Spinal cord (tissue), 10 donors: ENCODE data around the gene H2BK1. TPM values are rescaled to one million over a fixed set of nuclear protein-coding genes. Genes with fewer than 3 reads are reported as not detected.

Source experiments
- DNase-seq, 6 donors: peaks; one replicate each; pipeline versions ENCODE4 v3.0.0 to v3.0.0-alpha.2; 2013 to 2015; ENCODE audit warnings: low spot score in 6 of 6, low read depth in 4 of 6
- H3K27ac ChIP-seq: one replicate; pipeline ENCODE4 v1.5.1; 2013; ENCODE audit warnings: low read depth, low read length, control low read depth
- H3K27me3 ChIP-seq: one replicate; pipeline ENCODE4 v1.6.1; 2013; ENCODE audit warnings: low read length; ENCODE audit not compliant: control insufficient read depth, insufficient read depth
- H3K36me3 ChIP-seq: one replicate; pipeline ENCODE4 v1.6.1; 2013; ENCODE audit warnings: low read length; ENCODE audit not compliant: control insufficient read depth, insufficient read depth
- H3K4me1 ChIP-seq: one replicate; pipeline ENCODE4 v1.6.1; 2013; ENCODE audit warnings: low read length; ENCODE audit not compliant: control insufficient read depth, insufficient read depth
- H3K4me3 ChIP-seq: one replicate; pipeline ENCODE4 v1.5.1; 2013; ENCODE audit warnings: low read depth, low read length, control low read depth
- H3K9me3 ChIP-seq: one replicate; pipeline ENCODE4 v1.6.1; 2013; ENCODE audit warnings: low read length; ENCODE audit not compliant: control insufficient read depth, insufficient read depth
- WGBS: methylation state at CpG from one replicate; pipeline ENCODE4 v1.1.5; 2013; ENCODE audit warnings: missing lambda C conversion rate; ENCODE audit not compliant: insufficient coverage; 5-methylcytosine and 5-hydroxymethylcytosine counted together
- polyA plus RNA-seq, 2 donors: library from polyadenylated mRNA; unstranded; fragments of 120-200 nt; gene quantifications; one replicate each; pipeline ENCODE4 v1.2.1, GENCODE V29; 2013; ENCODE audit not compliant: insufficient read length in 2 of 2
- total RNA-seq, 2 donors: library from RNA; depleted of rRNA in 1 of 2; stranded (reverse); fragments of 120-200 nt in 1 of 2; fragments of >200 nt in 1 of 2; gene quantifications; one replicate each; pipeline versions ENCODE4 v1.2.3 to v1.2.4, GENCODE V29; 2013 to 2014
- donor health status: healthy.

The H2BK1 gene
- total and polyA plus RNA-seq, 4 donors, result not detected

DNA sequence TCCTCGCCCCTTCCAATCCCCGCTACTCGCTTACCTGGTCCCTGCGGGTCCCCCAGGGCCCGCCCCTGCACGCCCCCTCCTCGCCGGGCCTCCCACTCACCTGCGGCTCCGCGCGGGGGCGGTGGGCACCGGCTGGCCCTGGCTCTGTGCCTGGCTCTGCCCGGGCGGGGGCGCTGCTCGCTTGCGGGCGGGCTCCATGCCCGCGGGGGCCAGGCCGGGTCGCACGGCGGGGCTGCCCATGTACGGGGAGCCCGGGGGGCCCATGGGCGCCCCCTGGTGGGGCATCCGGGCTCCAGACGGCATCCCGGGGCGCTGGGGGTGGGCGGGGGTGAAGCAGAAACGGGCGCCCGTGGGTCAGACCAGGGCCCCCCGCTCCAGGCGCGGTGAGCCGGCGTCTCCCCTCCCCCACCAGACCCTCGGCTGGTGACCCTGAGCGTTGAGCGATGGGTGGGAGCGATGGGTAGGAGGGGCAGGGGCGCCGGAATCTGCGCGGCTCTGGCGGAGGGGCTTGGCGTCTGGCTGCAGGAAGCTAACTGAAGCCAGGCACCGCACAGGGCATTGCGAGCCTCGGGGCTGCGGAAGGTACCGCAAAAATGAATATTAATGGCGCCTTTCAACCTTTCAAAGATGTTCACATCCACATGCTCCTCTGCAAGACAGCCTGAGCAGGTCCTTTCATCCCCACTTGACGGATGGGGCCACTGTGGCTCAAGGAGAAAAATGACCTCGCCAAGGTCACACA, 35.2 kb upstream of the H2BK1 start:
- Histone ChIP-seq H3K4me3 (peak overlapping the region; percentile 33), H3K27me3 (no peaks in the 10 kb centered on the region), H3K9me3 (no peaks in the 10 kb centered on the region), H3K27ac (peak overlapping the region; percentile 61), H3K4me1 (peaks cover 73% of the 10 kb centered on the region), H3K36me3 (peaks cover 24% of the 10 kb centered on the region)
- WGBS, result 2% methylated on average over 46 of the region's 60 CpGs
- peak in 2 of 6 donors; percentile 61 to 78 for DNase-seq

DNA sequence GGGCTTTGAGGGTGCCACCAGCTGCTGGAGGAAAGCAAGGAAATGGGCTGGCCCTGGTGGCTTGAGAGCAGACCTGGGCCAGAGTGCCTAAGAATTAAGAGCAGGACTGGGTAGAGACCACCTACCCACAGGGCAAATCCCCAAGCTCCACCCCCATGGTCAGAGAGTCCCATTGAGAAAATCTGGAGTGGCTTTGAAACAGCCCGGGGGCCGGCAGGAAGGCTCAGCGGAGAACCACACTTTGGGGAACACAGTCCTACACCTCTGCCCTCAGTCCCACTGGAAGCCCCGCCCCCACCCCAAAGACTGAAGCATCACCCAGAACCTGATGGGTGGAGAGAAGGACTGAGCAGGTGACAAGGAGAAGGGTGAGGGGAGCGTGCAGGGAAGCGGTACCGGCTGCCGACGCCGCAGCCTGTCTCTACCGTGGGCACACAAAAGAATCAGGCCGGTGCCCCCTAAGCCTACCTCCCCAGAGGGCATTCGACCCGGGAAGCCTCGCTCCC, 34.6 kb upstream of the H2BK1 start:
- peaks cover 66% of the 10 kb centered on the region for H3K4me1 ChIP-seq
- H3K9me3 ChIP-seq, result no peaks in the 10 kb centered on the region
- peak overlapping the region; percentile 10 for H3K27ac ChIP-seq
- whole genome bisulfite sequencing, result 5% methylated on average over 12 of the region's 15 CpGs
- H3K36me3 ChIP-seq, result peaks cover 30% of the 10 kb centered on the region
- peak overlapping the region; percentile 33 for H3K4me3 ChIP-seq
- peak in 2 of 6 donors; percentile 48 to 70 for DNase-seq
- no peaks in the 10 kb centered on the region for H3K27me3 ChIP-seq

DNA sequence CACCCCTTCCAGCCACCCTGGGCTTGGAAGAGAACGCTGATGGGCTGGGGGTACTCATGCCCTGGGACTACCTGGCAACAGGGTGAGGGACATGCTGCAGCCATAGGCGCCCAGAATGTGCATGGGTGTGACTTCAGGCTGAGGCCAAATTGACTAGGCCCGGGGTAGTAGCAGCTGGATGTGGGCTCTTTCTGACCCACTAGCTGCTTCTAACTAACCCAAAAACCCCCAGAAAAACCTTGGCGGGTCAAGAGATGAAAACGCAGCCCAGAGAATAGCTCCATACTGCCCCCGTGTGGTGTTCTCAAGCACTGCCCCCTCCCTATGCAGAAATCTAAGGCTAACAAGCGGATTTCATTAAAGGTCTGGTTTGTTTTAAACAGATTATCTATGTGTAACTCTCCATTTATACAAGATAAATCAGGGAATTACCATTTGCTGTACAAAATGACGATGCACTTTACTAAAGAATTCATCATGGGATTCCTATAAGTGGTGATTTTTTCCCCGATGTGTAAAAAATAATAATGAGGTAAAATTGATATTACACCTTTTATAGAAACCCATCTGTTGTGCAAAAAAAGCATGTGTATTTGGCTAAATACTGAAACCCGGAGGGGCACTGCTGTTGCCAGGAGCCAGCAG, 34.0 kb upstream of the H2BK1 start:
- H3K27ac ChIP-seq, result peak overlapping the region; percentile 76
- H3K9me3 ChIP-seq, result no peaks in the 10 kb centered on the region
- peak in 4 of 6 donors; percentile 69 to 92 (median 82) for DNase-seq
- H3K36me3 ChIP-seq, result peaks cover 36% of the 10 kb centered on the region
- H3K27me3 ChIP-seq, result no peaks in the 10 kb centered on the region
- peak overlapping the region; percentile 33 for H3K4me3 ChIP-seq
- peaks cover 61% of the 10 kb centered on the region for H3K4me1 ChIP-seq
- WGBS, result 8% methylated on average over 2 of the region's 10 CpGs

DNA sequence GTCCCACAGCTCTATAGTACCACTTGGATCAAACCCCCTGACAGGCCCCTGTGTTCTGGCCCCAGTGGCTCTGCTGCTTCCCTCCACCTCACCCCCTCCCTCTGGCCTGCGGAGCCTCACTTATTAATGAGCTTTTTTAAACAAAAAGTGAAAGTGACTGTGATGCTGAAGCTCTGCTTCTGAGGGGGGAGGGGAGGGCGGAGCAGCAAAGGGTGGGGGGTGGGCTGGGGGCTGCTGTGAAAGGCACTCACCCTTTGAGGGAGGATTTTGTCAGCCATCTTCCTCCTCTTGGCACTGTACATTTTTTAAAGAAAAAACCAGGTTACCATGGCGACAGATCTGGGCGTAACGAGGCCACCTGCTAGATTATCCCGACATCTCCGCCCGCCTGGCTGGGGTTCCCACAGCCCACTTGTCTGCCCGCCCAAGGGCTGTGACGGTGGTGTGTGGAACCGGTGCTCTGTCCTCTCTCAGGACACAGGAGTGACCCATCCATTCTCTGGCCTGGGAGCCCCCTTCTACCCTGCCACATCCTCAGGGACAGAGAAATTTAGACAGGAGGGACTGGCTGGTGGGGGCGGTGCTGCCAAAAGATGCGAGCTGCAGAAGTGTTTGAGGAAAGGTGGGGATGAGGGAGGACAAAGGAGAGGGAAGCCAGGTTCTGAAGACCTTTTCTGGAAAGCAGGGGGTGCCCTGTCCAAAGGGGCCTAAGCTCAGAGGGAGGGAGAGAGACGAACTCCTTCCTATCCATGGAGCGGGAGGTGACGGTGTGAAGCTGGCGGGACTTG, 33.3 kb upstream of the H2BK1 start:
- 29% methylated on average over 12 of the region's 17 CpGs for WGBS
- Histone ChIP-seq H3K27me3 (no peaks in the 10 kb centered on the region), H3K4me3 (no peak overlapping the region), H3K9me3 (no peaks in the 10 kb centered on the region), H3K4me1 (peaks cover 58% of the 10 kb centered on the region), H3K36me3 (peaks cover 43% of the 10 kb centered on the region), H3K27ac (peak overlapping the region; percentile 76)
- peak in 2 of 6 donors; percentile 86 to 93 for DNase-seq

DNA sequence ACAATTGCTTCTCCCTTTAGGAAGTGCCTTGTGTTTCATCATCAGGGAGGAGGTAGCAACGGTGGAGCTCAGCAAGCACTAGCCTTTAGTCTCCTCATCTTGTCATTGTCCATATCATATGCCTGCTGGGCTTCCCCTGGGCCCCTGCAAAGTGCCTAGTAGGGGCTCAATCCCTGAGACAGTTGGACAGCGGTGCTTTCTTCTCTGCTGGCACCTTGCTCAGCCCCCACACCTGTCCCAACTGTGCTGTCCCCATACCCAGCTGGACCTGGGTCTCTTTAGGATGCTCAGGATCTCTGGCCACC, 32.7 kb upstream of the H2BK1 start:
- Histone ChIP-seq H3K27me3 (no peaks in the 10 kb centered on the region), H3K4me3 (no peak overlapping the region), H3K27ac (peak overlapping the region; percentile 33), H3K36me3 (peaks cover 49% of the 10 kb centered on the region), H3K9me3 (no peaks in the 10 kb centered on the region), H3K4me1 (peaks cover 54% of the 10 kb centered on the region)
- WGBS, result 34% methylated on average over 2 of the region's 2 CpGs
- DNase-seq, result no peak

DNA sequence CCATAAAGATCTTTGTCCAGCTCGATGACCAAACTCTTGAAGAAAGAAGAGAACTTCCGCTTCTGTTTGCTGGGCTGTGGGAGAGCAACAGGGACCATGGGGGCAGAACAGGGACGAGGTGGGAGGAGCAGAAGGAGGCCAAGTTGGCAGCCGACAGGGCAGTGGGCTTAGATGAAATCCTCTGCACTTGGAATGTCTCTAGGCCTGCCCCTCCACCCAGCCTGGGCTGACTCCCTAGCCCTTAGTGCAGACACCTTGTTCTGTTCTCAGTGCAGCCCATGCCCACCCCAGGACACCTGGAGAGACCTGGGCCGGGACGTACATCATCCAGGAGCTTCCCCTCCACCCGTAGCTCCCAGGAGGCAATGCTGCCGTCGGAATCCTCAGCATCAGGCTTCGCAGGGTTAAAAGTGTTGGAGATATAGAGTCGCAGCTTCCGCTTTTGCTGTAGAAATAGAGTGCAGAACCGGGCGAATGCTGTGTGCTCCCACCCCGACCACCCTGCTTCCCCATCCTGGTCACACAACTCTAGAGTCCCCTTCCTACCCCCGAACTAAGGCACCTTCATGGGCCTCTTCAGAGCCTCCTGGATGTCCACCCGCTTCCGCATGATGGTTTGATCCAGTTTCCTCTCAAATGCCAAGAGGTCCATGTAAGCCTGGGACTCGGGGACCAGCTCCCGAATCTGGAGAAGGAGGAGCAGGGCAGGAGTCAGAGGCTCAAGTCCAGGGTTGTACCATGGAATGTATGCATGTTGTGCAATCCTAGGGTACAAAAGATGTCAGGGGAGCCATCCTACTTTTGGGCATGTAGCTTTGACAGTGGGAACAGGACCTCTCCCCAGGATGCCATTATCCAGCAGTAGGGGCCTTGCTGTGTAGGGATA, 32.1 kb upstream of the H2BK1 start:
- Histone ChIP-seq H3K9me3 (no peaks in the 10 kb centered on the region), H3K4me1 (peaks cover 49% of the 10 kb centered on the region), H3K27ac (no peak overlapping the region), H3K27me3 (no peaks in the 10 kb centered on the region), H3K36me3 (peaks cover 55% of the 10 kb centered on the region), H3K4me3 (no peak overlapping the region)
- WGBS, result 72% methylated on average over 14 of the region's 20 CpGs
- no peak for DNase-seq

DNA sequence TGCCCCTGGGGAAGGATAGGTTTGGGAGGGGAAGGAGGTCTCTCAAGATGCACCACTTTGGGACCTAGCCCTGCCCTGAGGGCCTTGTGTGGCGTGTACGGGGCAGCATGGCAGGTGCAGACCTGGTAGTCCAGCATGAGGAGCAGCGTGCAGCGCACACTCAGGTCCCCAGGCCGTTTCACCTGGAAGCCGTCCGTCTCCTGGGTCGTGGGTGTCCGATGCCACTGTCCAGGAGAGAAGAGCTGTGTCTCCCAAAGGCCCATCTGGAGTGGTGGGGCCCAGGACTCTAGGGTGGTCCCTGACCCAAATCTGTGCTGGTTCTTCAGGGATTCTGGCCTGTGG, 31.4 kb upstream of the H2BK1 start:
- Histone ChIP-seq H3K27me3 (no peaks in the 10 kb centered on the region), H3K27ac (no peak overlapping the region), H3K9me3 (no peaks in the 10 kb centered on the region), H3K4me3 (no peak overlapping the region), H3K4me1 (peaks cover 42% of the 10 kb centered on the region), H3K36me3 (peaks cover 62% of the 10 kb centered on the region)
- DNase-seq, result no peak
- WGBS, result 91% methylated on average over 9 of the region's 9 CpGs

DNA sequence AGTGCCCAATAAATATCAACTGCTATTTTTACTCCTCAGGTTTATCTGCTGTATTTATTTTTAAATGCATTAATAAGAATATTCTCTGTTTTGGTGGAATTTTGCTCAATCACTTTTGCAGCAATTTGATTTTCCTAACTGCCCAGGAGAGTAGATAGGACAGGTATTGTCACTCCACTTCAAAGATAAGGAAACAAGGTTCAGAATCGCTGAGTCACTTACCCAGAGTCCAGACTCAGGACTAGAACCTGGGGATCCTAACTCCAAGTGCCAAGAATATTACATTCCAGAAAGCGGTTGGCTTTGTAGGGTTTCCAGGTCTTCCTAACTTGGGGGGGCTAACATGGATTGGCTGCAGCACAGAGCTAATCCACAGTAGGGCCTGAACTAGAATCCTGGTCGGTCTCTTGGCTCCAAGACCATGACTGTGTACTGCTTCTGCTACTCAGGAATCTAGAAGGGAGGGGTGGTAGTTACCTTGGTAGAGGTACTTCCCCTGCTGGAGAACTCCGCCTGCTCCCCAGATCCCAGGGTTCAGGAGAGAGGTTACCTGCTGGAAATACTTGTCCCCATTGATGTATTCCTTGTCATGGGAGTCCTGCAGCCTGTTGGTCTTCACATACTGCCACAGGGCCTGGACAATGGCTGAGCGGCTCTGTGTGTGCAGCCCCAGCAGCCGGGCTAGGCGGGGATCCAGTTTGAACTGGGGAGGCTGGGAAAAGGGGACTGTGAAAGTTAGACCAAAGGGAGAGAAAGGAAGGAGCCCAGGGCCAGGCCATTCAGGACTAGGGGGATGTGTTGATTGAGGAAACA, 30.9 kb upstream of the H2BK1 start:
- WGBS, result 96% methylated on average over 6 of the region's 7 CpGs
- Histone ChIP-seq H3K4me3 (no peak overlapping the region), H3K36me3 (peaks cover 68% of the 10 kb centered on the region), H3K9me3 (no peaks in the 10 kb centered on the region), H3K4me1 (peaks cover 36% of the 10 kb centered on the region), H3K27me3 (no peaks in the 10 kb centered on the region), H3K27ac (no peak overlapping the region)
- DNase-seq, result no peak
